Spleen (tissue), 13 donors: ENCODE data around the gene OTUD7B. TPM values are rescaled to one million over a fixed set of nuclear protein-coding genes. Genes with fewer than 3 reads are reported as not detected.
A peak's percentile ranks its signal among the peaks of the same experiment; 100 is the strongest.
"Not testable (repeated sequence)": the region's sequence is repeated elsewhere in the genome, so short reads cannot be mapped to it uniquely, and the experiment has no call there.

ENCODE experiments used
- DNase-seq: peaks from one replicate; pipeline ENCODE4 v3.0.0-alpha.2; 2020
- H3K27ac ChIP-seq, 8 donors: fragments of 200-600 bp; sonication (generic) in 7 of 8; 1 replicate in 4 of 8; 2 replicates in 4 of 8; pipeline versions ENCODE4 v1.5.0 to v1.8.0; 2016 to 2021; ENCODE audit warnings: inconsistent platforms in 4 of 8, mild to moderate bottlenecking in 4 of 8, moderate library complexity in 1 of 8
- H3K27me3 ChIP-seq, 7 donors: fragments of 200-600 bp; sonication (generic) in 6 of 7; replicated peaks in 1 of 7; 1 replicate in 4 of 7; 2 replicates in 3 of 7; pipeline versions ENCODE4 v1.5.0 to v1.8.0; 2016 to 2021; ENCODE audit warnings: inconsistent platforms in 3 of 7, mild to moderate bottlenecking in 1 of 7
- H3K36me3 ChIP-seq, 6 donors: fragments of 200-600 bp; sonication (generic) in 5 of 6; 1 replicate in 4 of 6; 2 replicates in 2 of 6; pipeline versions ENCODE4 v1.5.0 to v1.8.0; 2016 to 2021; ENCODE audit warnings: inconsistent platforms in 2 of 6
- H3K4me1 ChIP-seq, 6 donors: fragments of 200-600 bp; sonication (generic) in 5 of 6; 1 replicate in 3 of 6; 2 replicates in 3 of 6; pipeline versions ENCODE4 v1.5.0 to v1.8.0; 2016 to 2021; ENCODE audit warnings: inconsistent platforms in 3 of 6
- H3K4me3 ChIP-seq, 8 donors: fragments of 200-600 bp; sonication (generic) in 7 of 8; 1 replicate in 4 of 8; 2 replicates in 4 of 8; pipeline versions ENCODE4 v1.5.0 to v1.8.0; 2016 to 2021; ENCODE audit warnings: inconsistent platforms in 4 of 8, mild to moderate bottlenecking in 4 of 8, moderate library complexity in 2 of 8
- H3K9me3 ChIP-seq, 8 donors: fragments of 200-600 bp; sonication (generic) in 7 of 8; 1 replicate in 4 of 8; 2 replicates in 4 of 8; pipeline versions ENCODE4 v1.5.0 to v1.8.0; 2016 to 2021; ENCODE audit warnings: inconsistent platforms in 4 of 8
- CTCF ChIP-seq, 11 experiments: fragments of 200-600 bp in 7 of 11; fragments of 450-650 bp in 4 of 11; sonication (generic) in 4 of 11; IDR thresholded peaks in 8 of 11; conservative IDR thresholded peaks in 3 of 11; 1 replicate in 7 of 11; 2 replicates in 4 of 11; pipeline versions ENCODE4 v1.4.0 to v1.8.0; 2016 to 2021; ENCODE audit warnings: antibody characterized with exemption in 11 of 11, inconsistent platforms in 4 of 11, mild to moderate bottlenecking in 1 of 11
- POLR2A ChIP-seq, 3 donors: fragments of 450-650 bp; IDR thresholded peaks; one replicate each; pipeline ENCODE4 v1.5.1; 2017; ENCODE audit warnings: antibody characterized with exemption in 3 of 3, mild to moderate bottlenecking in 1 of 3
- POLR2AphosphoS5 ChIP-seq, 3 donors: sonication (generic); formaldehyde crosslinking; IDR thresholded peaks; one replicate each; pipeline ENCODE4 v1.5.1; 2017; ENCODE audit warnings: antibody characterized with exemption in 3 of 3
- WGBS, 5 donors: extraction: QIAGEN DNeasy Blood & Tissue Kit in 3 of 5; methylation state at CpG; one replicate each; pipeline versions ENCODE4 v1.1.5 to v1.1.7; 2013 to 2018; 5-methylcytosine and 5-hydroxymethylcytosine counted together
- intact Hi-C: fragments of 100-400 bp; cut with DNase I; formaldehyde crosslinking; loops from one replicate; pipeline ENCODE4 v1.15.0; 2023; ENCODE audit warnings: low total_unique reads
- long read RNA-seq, 2 donors: transcript quantifications; one replicate each; lab custom pipeline, GENCODE V29; 2026
- polyA plus RNA-seq, 3 donors: library from polyadenylated mRNA; stranded (reverse); fragments of 200-250 nt; gene quantifications; one replicate each; pipeline ENCODE4 v1.2.1, GENCODE V29; 2013
- total RNA-seq, 7 donors: library from RNA; depleted of rRNA in 3 of 7; stranded (reverse); fragments of >200 nt in 3 of 7; fragmentation: NEBNext Ultra II Directional in 4 of 7; extraction: Animal tissue kit (Norgen Biotek cat#: 25700) in 4 of 7; gene quantifications; one replicate each; pipeline versions ENCODE4 v1.1.0 to v1.2.1, GENCODE V29; 2016 to 2021
- donor health status: healthy with polysubstance abuse.
- donor health status: DM: no; HTN: no; CAD: no; lungs with moderate emphysema.
- donor health status: DM: no; HTN: no; CAD: no.
- donor health status: Bipolar disorder and iron deficiency.
- donor health status: healthy.
- donor health status: DM: no; HTN: no; CAD: no.
- donor health status: DM: yes; HTN: yes; CAD: no.

OTUD7B gene
- total RNA-seq (10 to 100 TPM; 10.2 to 20.5 (median 14.2) TPM), polyA plus RNA-seq (1 to 10 TPM in 1 of 3 donors, under 1 TPM in 2; 0.70 to 2.9 (median 0.78) TPM)
- long read RNA-seq, donor 1 = 0 reads
- long read RNA-seq, donor 2 = 0 reads

GRCh38 chr1:150010393-150011115 lies at the start of gene OTUD7B:
Gene OTUD7B, minus strand, starts transcription at chr1:150010726. Its CDS starts 33,216 bp downstream, at chr1:149977510.
- peak within 1 kb of the TSS; percentile 59 to 94 (median 86) for H3K4me3 ChIP-seq
- TF ChIP-seq POLR2AphosphoS5 (IDR thresholded peaks at IDR 0.05) (peak; percentile 68 to 89 (median 88)), POLR2A (IDR thresholded peaks at IDR 0.05) (peak in 1 of 3 donors; percentile 54), CTCF (IDR thresholded peaks at IDR 0.05 in 8 of 11, conservative IDR thresholded peaks at IDR 0.05 in 3 of 11) (peak in 3 of 11 experiments; percentile 4 to 18 (median 15))
- peak; percentile 93 for DNase-seq
- H3K27ac ChIP-seq = peak within 1 kb of the TSS; percentile 75 to 92 (median 90)
- WGBS, 5 donors = 1 to 2% (median 1%) methylated on average over 48 to 59 of the region's 59 CpGs
- H3K36me3 ChIP-seq = peaks cover 0 to 10% (median 0%) of the 10 kb centered on the region in 6 donors
- intact Hi-C loops = no loop called here
- H3K9me3 ChIP-seq = no peaks in the 10 kb centered on the region
- H3K4me1 ChIP-seq = peaks cover 0 to 52% (median 36%) of the 10 kb centered on the region in 6 donors
- H3K27me3 ChIP-seq = peaks cover 0 to 77% (median 0%) of the 10 kb centered on the region in 7 donors

GRCh38 chr1:150060260-150060659 lies 49.7 kb upstream of the OTUD7B start:
- no peaks in the 10 kb centered on the region for H3K27me3 ChIP-seq
- peaks cover 0 to 15% (median 5%) of the 10 kb centered on the region in 6 donors for H3K4me1 ChIP-seq
- no peaks in the 10 kb centered on the region for H3K9me3 ChIP-seq
- no peak overlapping the region for H3K27ac ChIP-seq
- DNase-seq = no peak
- TF ChIP-seq POLR2AphosphoS5 (IDR thresholded peaks at IDR 0.05) = no peak
- TF ChIP-seq CTCF (IDR thresholded peaks at IDR 0.05 in 8 of 11, conservative IDR thresholded peaks at IDR 0.05 in 3 of 11) = no peak
- no peak for TF ChIP-seq POLR2A (IDR thresholded peaks at IDR 0.05)
- intact Hi-C loops = no loop called here
- WGBS, 5 donors = 74 to 87% (median 82%) methylated on average over 4 of the region's 4 CpGs
- H3K4me3 ChIP-seq = no peak overlapping the region
- H3K36me3 ChIP-seq = no peaks in the 10 kb centered on the region

GRCh38 chr1:150056407-150056806 lies 45.9 kb upstream of the OTUD7B start:
- DNase-seq = no peak
- intact Hi-C loops = no loop called here
- Histone ChIP-seq H3K36me3 (no peaks in the 10 kb centered on the region), H3K27ac (no peak overlapping the region), H3K27me3 (no peaks in the 10 kb centered on the region), H3K4me3 (no peak overlapping the region), H3K4me1 (peaks cover 0 to 38% (median 6%) of the 10 kb centered on the region in 6 donors), H3K9me3 (no peaks in the 10 kb centered on the region)
- TF ChIP-seq POLR2A (IDR thresholded peaks at IDR 0.05) = no peak
- no peak for TF ChIP-seq POLR2AphosphoS5 (IDR thresholded peaks at IDR 0.05)
- TF ChIP-seq CTCF (IDR thresholded peaks at IDR 0.05 in 8 of 11, conservative IDR thresholded peaks at IDR 0.05 in 3 of 11) = no peak
- WGBS, 5 donors = 41 to 88% (median 57%) methylated on average over 1 of the region's 1 CpG

- 86 to 100% (median 88%) methylated on average over 4 of the region's 4 CpGs for WGBS, 5 donors
- H3K36me3 ChIP-seq, H3K27me3 ChIP-seq, H3K4me3 ChIP-seq, H3K27ac ChIP-seq, DNase-seq, intact Hi-C loops, H3K9me3 ChIP-seq: not testable (repeated sequence)
- H3K4me1 ChIP-seq = peaks cover 0 to 47% (median 8%) of the 10 kb centered on the region in 6 donors
Measured at GRCh38 chr1:150055507-150055906, 45.0 kb upstream of the OTUD7B start.
